HG03135 (cell line): ENCODE results near the gene PTS.
A peak's percentile ranks its signal among the peaks of the same experiment; 100 is the strongest.

Experiments used
- ATAC-seq: cut with Tn5 transposase; IDR thresholded peaks from one replicate; pipeline ENCODE4 v1.9.1; 2021; ENCODE audit warnings: mild to moderate bottlenecking, moderate library complexity; ENCODE audit not compliant: unreplicated experiment

The PTS gene

DNA sequence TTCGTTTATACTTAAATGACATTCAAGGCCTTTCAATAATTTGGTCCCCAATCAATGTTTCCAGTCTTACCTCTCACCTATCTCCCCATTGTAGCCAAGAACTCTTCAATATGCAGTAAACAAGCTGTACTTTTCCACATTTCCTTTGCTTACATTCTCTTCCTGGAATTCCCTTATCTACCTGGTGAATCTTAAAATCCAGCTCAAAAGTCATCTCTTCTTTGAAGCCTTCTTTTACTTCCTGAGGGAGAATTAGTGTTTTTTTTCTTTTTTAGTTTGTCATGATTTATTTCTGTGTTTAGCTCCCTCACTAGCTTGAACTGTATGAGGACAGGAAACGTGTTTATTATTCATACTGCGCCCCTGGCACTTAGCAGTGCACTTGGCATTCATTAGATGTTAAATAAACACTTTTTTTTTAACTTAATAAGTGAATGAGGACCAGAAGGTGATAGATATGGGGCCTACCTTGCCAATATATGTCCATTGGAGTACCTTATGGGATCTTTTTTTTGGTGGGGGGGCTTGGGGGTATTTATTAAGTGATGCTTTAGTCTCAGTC, 4.9 kb upstream of the PTS start:
- ATAC-seq, result no peak

GRCh38 chr11:112222303-112222702, 3.9 kb upstream of the PTS start:
- ATAC-seq, result no peak

- no peak for ATAC-seq
Measured at GRCh38 chr11:112223121-112223520, 3.1 kb upstream of the PTS start.

DNA sequence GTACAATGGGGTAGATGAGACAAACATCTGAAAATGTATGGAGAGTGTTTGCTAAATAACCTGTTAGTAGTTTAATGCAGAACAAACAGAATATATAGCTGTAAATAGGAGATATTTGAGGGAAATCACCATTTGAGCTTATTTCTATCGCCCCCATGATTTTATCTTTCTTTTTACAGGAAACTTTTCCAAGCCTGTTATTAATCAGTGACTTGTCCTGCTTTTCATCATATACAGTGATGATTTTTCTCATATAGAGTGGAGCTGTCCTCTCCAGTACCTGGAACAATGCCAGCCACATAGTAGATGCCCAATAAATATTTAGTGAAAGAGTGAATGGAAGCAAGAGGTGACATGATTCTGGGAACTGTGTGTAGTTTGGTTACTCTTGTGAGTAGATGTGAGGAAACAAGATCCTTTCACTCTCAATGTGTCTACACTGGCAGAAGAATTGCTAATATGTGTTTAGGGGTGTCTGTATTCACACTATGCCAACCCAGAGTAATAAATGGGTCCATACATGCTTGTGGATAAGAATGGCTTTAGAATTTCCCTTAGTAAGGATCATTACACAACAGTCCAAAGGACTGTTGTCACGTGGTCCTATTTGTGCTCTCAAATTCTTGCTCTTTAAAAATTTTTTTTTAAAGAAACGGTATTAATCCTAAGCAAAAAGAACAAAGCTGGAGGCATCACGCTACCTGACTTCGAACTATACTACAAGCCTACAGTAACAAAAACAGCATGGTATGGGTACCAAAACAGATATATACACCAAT, 2.3 kb upstream of the PTS start:
- ATAC-seq, result no peak

GRCh38 chr11:112225753-112226061, 521 bp upstream of the PTS start:
- ATAC-seq, result no peak

GRCh38 chr11:112226831-112227401, 688 bp downstream of the PTS start:
- peak; percentile 57 for ATAC-seq

DNA sequence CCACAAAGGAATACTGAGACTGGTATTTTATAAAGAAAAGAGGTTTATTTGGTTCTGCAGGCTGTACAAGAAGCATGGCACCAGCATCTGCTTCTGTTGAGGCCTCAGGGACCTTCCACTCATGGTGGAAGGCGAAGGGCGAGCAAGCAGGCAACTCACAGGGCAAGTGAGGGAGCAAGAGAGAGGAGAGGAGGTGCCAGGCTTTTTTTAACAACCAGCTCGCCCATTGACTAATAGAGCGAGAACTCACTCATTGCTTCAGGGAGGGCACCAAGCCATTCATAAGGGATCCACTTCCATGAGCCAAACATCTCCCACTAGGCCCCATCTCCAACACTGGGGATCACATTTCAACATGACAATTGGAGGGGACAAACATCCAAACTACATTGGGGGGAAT, 1.2 kb downstream of the PTS start:
- ATAC-seq, result no peak

DNA sequence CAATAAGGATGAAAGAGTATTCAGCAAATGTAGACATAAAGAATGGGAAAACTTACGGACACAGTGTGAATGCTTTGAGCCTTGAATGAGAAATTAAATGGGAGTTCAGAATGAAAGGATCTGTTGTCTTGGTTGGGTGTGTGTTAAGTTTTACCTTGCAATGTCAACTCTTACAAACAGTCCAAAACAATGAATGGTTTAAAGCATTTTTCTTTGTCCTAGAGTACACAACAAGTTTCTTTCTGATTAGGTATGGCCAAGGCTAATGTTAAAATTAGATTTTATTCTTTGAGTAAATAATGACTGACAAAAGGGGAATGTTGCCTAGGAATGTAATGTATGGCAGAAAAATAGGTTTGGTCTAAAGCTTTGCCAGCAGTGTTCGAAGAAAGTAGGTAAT, 2.5 kb downstream of the PTS start:
- ATAC-seq, result no peak

GRCh38 chr11:112229159-112229558, 2.9 kb downstream of the PTS start:
- ATAC-seq, result no peak

DNA sequence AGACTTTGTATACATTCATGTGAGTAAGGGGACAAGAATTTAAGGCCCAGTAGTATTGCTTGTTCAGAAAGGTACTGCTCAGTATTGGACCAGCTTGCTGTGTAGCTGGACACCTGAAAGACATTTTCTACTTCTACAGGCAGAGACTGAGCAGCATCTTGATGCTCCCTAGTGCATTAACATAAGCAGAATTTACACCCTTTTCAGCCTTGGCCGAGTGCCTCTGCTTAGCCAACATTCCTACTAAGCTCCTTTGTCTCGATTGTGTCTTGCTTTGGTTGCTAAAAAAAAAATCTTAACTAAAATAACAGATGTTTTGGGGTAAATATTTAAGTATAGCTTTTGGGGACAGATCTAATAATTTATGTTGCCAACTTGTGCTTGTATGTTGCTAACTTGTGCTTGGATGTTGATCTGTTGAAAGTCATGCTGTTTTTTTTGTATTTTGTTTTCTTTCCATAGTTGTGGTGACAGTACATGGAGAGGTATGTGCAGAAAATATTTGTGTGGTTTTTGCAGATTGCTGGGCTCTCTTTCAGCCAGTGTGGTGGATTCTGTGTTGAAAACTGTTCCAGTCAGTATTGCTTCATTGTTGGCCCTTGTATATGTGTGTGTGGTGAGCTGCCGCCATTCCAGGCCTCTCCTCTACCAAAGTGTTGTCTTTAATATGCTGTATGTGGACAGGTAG, 3.7 kb downstream of the PTS start:
- ATAC-seq, result no peak

- no peak for ATAC-seq
Measured at GRCh38 chr11:112231952-112232351, 5.7 kb downstream of the PTS start.

- no peak for ATAC-seq
Measured at GRCh38 chr11:112235750-112236390, 9.6 kb downstream of the PTS start.

DNA sequence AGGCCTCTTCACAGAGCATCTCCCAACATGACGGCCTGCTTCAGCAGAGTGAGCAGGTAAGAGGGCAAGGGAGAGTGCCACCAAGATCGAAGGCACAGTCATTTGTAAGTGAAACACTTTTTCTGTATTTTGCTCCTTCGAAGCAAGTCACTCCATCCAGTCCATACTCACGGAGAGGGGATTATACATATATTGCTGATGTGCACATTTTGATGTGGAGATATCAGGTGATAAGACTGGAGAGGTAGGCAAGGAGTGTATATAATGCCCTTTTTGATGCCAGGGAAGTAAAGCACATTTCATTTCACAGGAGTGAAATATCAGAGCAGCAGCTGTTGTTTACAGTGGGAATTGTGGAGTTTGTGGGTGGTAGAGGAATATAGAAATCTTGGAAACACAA, 11.2 kb downstream of the PTS start:
- ATAC-seq, result no peak

DNA sequence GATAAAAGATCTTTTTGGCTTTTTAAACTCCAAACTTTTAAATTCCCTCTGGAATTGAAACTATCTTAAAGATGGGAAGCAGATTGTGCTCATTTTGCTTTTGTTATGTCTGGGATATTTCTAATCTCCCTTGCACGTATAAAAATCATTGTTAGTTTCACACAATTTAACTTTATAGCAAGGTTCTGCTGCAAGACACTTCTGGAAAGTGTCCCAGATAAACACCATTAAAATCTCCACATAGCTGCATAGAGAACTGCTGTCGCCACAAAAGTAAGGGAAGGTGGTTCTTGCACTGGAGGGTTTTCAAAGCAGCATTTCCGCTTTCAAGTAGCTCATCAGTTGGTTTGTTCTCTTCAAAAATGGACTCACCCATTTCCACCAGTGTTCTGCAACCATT, 11.8 kb downstream of the PTS start:
- ATAC-seq, result no peak

DNA sequence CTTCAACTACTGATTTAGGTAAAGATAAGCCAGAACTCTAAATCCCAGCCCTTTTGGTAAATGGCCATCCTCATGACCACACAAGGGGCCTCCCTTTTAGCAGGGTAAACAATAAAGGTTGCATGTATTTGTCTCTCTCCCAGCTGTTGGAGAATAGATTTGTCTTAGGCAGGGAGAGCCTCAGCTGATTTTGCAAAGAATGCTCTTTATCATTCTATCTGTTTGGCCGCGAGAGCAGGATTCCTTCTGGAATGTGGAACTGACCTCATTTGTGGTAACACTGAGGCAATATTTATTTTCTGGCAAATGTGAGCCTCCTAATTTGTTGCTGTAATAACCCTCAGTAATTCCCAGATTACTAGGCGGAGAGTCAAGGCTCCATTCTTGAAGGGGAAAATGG, 15.3 kb downstream of the PTS start:
- no peak for ATAC-seq

DNA sequence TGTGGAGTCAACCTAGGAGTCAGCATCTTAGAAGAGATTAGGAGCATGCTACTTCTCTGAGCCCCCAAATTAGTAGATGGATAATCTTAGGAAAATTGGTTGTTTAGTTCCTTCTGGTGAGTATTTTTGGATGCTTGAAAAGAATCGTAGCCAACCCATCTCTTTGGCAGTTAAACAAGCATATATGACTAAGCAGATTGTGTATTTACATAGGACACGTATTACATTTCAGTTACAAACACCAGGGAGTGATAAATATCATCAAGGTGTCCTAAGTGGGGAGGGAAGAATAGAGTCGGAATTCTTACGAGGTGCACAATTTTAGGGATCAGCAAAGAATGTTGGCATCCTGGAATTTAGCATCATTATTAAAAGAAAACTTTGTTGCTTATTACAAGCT, 21.0 kb downstream of the PTS start:
- no peak for ATAC-seq

GRCh38 chr11:112248201-112248600, 22.0 kb downstream of the PTS start:
- no peak for ATAC-seq

DNA sequence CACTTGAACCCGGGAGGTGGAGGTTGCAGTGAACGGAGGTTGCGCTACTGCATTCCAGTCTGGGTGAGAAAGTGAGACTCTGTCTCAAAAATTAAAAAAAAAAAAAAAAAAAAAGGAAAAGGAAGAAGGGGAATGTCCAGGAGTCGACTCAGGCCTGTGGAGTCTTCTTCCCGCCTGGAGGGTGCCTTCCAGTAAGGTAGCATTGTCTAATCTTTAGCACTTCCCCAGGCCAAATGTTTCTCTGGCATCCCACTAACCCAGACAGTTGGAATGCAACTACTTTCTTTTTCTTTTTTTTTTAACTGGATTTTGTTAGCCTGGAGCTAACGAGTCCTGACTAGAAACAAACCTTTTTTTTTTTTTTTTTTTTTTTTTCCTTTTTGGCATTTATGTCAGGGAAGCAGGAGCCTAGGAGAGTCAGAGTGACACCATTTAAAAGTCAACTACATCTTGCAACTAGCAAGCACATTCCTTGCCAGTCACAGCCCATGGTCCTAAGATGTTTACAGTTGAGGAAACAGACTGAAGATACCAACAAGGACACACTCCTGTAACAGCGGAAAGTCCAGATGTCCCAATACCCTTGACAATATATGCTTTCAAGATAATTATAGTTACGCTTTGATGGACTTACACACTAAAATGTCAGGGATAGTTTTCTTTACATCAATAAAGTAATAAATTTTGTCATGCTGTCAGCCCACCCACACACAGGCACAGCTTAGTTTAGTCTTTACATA, 23.8 kb downstream of the PTS start:
- ATAC-seq, result no peak

DNA sequence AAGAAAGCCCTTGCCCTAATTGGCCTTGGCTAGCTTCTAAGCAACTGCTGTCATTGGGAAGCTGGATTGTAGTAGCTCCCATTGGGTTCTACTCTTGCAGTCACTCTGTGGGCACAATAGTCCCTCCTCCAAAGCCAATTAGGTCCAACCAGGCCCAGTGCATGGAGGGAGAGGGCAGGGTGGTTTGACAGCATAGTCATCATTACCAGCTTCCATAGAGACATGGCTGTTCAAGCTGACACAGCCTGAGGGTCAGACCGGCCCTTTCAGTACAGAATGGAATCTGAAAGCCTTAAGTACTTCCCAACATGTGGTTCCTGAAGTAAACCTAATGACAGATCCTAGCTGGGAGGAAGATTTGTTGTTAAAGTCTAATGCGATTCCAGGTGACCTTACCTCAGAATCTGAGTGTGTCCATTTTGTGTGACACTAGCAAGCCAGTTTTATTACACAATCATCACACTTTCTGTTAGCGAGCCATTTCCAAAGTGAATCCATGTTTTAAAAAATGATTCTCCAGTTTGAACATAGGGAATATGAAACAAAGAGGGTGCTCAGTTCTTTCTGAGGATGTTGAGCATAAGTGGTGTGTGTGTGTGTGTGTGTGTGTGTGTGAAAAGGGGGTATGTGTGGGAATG, 27.5 kb downstream of the PTS start:
- no peak for ATAC-seq

DNA sequence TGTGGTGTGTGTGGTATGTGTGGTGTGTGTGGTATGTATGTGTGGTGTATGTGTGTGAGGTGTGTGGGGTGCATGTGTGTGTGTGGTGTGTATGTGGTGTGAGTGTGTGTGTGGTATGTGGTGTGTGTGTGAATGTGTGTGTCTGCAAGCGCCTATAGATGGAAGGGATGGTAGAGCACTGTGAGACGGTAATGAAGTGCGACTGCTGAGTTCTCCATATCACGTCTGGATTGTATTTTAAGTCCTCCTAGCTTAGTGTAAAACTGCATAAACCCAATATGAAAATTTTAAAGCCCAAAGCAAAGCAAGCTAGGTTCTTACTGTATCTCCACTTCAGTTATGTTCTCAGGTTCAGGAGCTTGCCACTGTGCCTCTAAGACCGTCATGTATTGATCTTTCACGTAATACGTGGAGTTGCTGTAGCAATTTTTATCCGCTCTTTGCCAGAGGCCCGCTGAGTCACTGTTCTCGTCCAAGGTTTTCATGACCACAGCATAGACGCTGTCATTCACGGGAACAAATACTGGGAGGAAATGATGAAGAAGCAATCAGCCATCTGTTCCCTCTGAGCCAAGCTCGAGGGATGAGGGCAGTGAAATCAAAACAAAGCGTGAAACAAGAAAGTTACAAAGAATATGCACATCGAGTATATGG, 29.0 kb downstream of the PTS start:
- no peak for ATAC-seq
